IPS-18a (cell line): Measurements from ENCODE around the gene SIN3B.

Source experiments
- H3K27ac ChIP-seq: one replicate; pipeline ENCODE4 v1.5.1; 2013; ENCODE audit warnings: low read length
- H3K27me3 ChIP-seq: one replicate; pipeline ENCODE4 v1.6.1; 2013; ENCODE audit warnings: mild to moderate bottlenecking, low read length; ENCODE audit not compliant: control insufficient read depth, insufficient read depth
- H3K36me3 ChIP-seq: one replicate; pipeline ENCODE4 v1.6.1; 2013; ENCODE audit warnings: low read depth, low read length; ENCODE audit not compliant: control insufficient read depth
- H3K4me1 ChIP-seq: one replicate; pipeline ENCODE4 v1.6.1; 2013; ENCODE audit warnings: low read depth, low read length; ENCODE audit not compliant: control insufficient read depth
- H3K4me3 ChIP-seq: one replicate; pipeline ENCODE4 v1.5.1; 2013; ENCODE audit warnings: low read length
- H3K9ac ChIP-seq: one replicate; pipeline ENCODE4 v1.6.1; 2013; ENCODE audit warnings: mild to moderate bottlenecking, low read length, moderate library complexity
- H3K9me3 ChIP-seq: one replicate; pipeline ENCODE4 v1.6.1; 2013; ENCODE audit warnings: low read depth, low read length; ENCODE audit not compliant: control insufficient read depth

The SIN3B gene

DNA sequence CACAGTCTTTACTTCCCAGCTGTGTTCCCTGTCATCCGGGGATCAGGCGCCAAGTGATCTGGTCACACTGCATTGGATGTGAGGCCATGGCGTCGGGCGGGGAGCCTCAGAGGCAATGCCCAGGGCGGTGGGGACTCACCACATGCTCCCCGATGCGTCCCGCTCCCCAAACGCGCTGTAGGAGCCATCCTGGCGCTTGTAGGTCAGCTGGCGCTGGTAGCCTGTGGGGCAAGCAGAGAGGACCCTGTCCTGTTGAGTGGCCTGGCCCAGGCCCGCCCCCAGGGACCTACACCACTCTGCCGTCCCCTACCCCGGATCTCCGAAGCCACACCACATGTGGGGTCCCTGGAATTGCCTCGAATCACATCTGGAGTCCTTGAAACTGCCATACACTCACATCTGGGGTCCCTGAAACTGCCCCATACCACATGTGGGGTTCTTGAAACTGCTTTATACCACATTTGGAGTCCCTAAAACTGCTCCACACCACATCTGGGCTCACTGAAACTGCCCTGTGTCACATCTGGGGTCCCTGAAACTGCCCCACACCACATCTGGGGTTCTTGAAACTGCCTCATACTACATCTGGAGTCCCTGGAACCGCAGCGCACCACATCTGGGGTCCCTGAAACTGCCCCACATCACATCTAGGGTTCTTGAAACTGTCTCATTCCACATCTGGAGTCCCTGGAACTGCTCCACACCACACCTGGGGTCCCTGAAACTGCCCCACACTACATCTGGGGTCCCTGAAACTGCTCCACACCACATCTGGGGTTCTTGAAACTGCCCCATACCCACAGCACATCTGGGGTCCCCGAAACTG is 92.8 kb downstream of the SIN3B start:
- H3K27ac ChIP-seq, result no peak overlapping the region

DNA sequence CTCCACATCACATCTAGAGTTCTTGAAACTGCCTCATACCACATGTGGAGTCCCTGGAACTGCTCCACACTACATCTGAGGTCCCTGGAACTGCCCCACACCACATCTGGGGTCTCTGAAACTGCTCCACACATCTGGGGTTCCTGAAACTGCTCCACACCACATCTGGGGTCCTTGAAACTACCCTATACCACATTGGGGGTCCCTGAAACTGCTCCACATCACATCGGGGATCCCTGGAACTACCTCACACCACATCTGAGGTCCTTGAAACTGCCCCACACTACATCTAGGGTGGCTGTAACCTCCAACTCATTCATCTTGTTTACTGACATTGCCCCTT is 93.4 kb downstream of the SIN3B start:
- Histone ChIP-seq H3K4me3 (no peak overlapping the region), H3K27ac (no peak overlapping the region), H3K9ac (no peak overlapping the region), H3K9me3 (no peaks in the 10 kb centered on the region), H3K36me3 (no peaks in the 10 kb centered on the region), H3K27me3 (no peaks in the 10 kb centered on the region), H3K4me1 (no peaks in the 10 kb centered on the region)

More for the DNA sequence above, 92.8 kb downstream of the SIN3B start:
- no peak overlapping the region for H3K9ac ChIP-seq
- H3K36me3 ChIP-seq, result no peaks in the 10 kb centered on the region
- no peaks in the 10 kb centered on the region for H3K4me1 ChIP-seq
- H3K27me3 ChIP-seq, result no peaks in the 10 kb centered on the region
- no peak overlapping the region for H3K4me3 ChIP-seq
- H3K9me3 ChIP-seq, result no peaks in the 10 kb centered on the region

DNA sequence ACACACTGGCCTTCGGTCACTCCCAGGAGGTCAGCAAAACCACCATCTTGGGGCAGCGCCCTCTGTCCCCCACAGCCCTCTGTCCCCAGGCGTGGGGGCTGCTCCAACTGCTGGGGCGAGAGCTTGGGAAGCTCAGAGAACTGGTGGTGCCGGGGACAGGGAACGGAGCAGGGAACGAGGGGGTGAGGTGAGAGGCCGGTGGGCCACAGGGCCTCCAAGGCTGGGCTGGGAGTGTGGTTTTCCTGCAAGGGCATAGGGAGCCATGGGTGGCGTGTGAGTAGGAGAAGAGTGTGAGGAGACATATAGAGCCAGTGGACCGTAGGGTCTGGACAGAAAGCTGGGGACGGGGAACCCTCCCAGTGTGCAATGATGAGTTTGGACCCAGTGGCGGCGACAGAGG is 93.8 kb downstream of the SIN3B start:
- H3K9me3 ChIP-seq, result no peaks in the 10 kb centered on the region

DNA sequence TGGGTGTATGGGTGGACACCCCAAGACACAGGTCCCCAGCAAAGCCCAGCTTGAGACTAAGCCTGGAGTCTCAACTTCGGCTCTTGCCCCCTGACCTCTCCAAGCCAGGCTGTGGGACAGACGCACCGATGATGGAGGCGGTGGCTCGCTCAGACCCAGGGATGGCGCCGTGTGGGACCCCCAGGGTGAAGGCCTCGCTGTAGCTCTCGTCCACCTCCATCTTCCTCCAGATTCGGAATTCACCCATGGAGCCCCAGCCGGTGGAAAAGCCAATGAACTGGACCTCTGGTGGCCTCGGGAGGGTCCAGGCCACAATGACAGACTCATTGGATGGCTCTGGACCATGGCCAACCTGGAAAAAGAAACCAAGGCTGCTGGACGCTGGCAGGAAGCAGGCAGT is 98.7 kb downstream of the SIN3B start:
- no peak overlapping the region for H3K27ac ChIP-seq
- H3K36me3 ChIP-seq, result no peaks in the 10 kb centered on the region
- no peaks in the 10 kb centered on the region for H3K9me3 ChIP-seq
- H3K27me3 ChIP-seq, result no peaks in the 10 kb centered on the region
- H3K9ac ChIP-seq, result no peak overlapping the region
- no peaks in the 10 kb centered on the region for H3K4me1 ChIP-seq
- H3K4me3 ChIP-seq, result no peak overlapping the region

More for the DNA sequence above, 93.8 kb downstream of the SIN3B start:
- Histone ChIP-seq H3K36me3 (no peaks in the 10 kb centered on the region), H3K27ac (no peak overlapping the region), H3K9ac (no peak overlapping the region), H3K4me1 (no peaks in the 10 kb centered on the region), H3K4me3 (no peak overlapping the region), H3K27me3 (no peaks in the 10 kb centered on the region)

DNA sequence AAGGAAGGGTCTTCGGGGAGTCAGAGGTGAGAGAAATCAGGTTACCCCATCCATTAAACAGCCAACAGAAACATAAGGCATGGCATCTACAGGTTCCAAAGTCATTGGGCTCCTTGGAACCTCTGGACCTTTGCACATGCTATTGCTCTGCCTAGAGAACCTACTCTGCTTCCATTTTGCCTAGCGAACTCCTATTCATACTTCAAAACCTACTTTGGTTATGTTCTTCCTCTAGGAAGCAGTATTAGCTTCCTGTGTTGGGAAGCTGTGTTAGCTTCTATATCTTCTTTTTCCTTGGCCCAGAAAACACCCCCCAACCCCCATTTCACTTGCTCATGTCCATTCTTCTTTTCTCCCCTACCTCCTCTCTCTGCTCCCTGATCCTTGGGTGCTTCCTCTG is 99.2 kb downstream of the SIN3B start:
- no peak overlapping the region for H3K4me3 ChIP-seq
- H3K27me3 ChIP-seq, result no peaks in the 10 kb centered on the region
- no peak overlapping the region for H3K9ac ChIP-seq
- no peaks in the 10 kb centered on the region for H3K4me1 ChIP-seq
- no peak overlapping the region for H3K27ac ChIP-seq
- no peaks in the 10 kb centered on the region for H3K9me3 ChIP-seq
- H3K36me3 ChIP-seq, result no peaks in the 10 kb centered on the region

DNA sequence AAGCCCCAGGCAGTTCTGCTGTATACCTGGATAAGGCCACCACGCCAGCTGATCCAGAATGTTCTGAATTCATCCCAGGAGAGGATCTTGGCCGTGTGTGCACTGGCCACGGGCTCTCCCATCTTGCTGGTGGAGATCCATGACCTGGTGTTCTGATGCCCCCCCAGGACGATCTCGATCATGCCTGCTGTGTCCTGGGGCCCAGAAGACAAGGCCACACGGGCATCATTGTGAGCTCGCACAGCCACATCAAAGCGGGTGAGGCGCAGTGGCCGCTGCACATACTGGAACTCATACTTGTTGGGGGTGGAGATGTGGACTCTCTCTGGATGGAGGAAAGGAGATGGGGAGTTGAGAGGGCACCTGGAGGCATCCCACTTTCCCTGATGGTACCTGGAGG is 99.7 kb downstream of the SIN3B start:
- Histone ChIP-seq H3K36me3 (no peaks in the 10 kb centered on the region), H3K4me1 (no peaks in the 10 kb centered on the region), H3K9ac (no peak overlapping the region), H3K9me3 (no peaks in the 10 kb centered on the region), H3K4me3 (no peak overlapping the region), H3K27me3 (no peaks in the 10 kb centered on the region), H3K27ac (no peak overlapping the region)
